ENCODE results near the gene APPL1. TPM values are rescaled to one million over a fixed set of nuclear protein-coding genes. Genes with fewer than 3 reads are reported as not detected.

The APPL1 gene
- total RNA-seq, 1 experiment from 2014 or later = 66.2 TPM

GRCh38 chr3:57224856-57225255 lies 2.7 kb upstream of the APPL1 start:
- no peaks in the 10 kb centered on the region for H3K36me3 ChIP-seq (ENCODE audit: insufficient read depth, low read length)
- no peak overlapping the region for H2AFZ ChIP-seq (ENCODE audit: low read length)

GRCh38 chr3:57226176-57226575 lies 1.4 kb upstream of the APPL1 start:
- H2AFZ ChIP-seq (ENCODE audit: low read length) = no peak overlapping the region
- no peaks in the 10 kb centered on the region for H3K9me3 ChIP-seq (ENCODE audit: low read length)
- peaks cover 32% of the 10 kb centered on the region for H3K79me2 ChIP-seq (ENCODE audit: low read length)
- H3K4me1 ChIP-seq (ENCODE audit: low read length) = peaks cover 23% of the 10 kb centered on the region
- H3K36me3 ChIP-seq (ENCODE audit: insufficient read depth, low read length) = no peaks in the 10 kb centered on the region
- no peak overlapping the region for H3K4me2 ChIP-seq (ENCODE audit: low read depth, low read length, poor library complexity, severe bottlenecking)
- no peak overlapping the region for H3K27ac ChIP-seq (ENCODE audit: low read length)
- no peak for DNase-seq
- no peaks in the 10 kb centered on the region for H3K9me2 ChIP-seq (replicated peaks; ENCODE audit: insufficient read depth, low read length)
- no peaks in the 10 kb centered on the region for H3K27me3 ChIP-seq (ENCODE audit: low read length)
- H3K9ac ChIP-seq (ENCODE audit: low read length) = no peak overlapping the region
- H3K4me3 ChIP-seq (ENCODE audit: low read length) = no peak overlapping the region
- H4K20me1 ChIP-seq (ENCODE audit: insufficient read depth, low read depth, low read length) = no peaks in the 10 kb centered on the region

More at GRCh38 chr3:57224856-57225255, 2.7 kb upstream of the APPL1 start:
- no peak for DNase-seq
- Histone ChIP-seq H3K4me3 (ENCODE audit: low read length) (no peak overlapping the region), H3K9me2 (replicated peaks; ENCODE audit: insufficient read depth, low read length) (no peaks in the 10 kb centered on the region), H3K4me2 (ENCODE audit: low read depth, low read length, poor library complexity, severe bottlenecking) (no peak overlapping the region), H4K20me1 (ENCODE audit: insufficient read depth, low read depth, low read length) (no peaks in the 10 kb centered on the region), H3K27ac (ENCODE audit: low read length) (no peak overlapping the region), H3K9me3 (ENCODE audit: low read length) (no peaks in the 10 kb centered on the region), H3K79me2 (ENCODE audit: low read length) (peaks cover 20% of the 10 kb centered on the region), H3K4me1 (ENCODE audit: low read length) (peaks cover 19% of the 10 kb centered on the region), H3K27me3 (ENCODE audit: low read length) (no peaks in the 10 kb centered on the region), H3K9ac (ENCODE audit: low read length) (no peak overlapping the region)

- H3K27ac ChIP-seq (ENCODE audit: low read length) = peak overlapping the region; percentile 48
- H3K4me2 ChIP-seq (ENCODE audit: low read depth, low read length, poor library complexity, severe bottlenecking) = peak overlapping the region; percentile 73
- DNase-seq = peak; percentile 79
- no peaks in the 10 kb centered on the region for H3K27me3 ChIP-seq (ENCODE audit: low read length)
- peak overlapping the region; percentile 96 for H3K4me3 ChIP-seq (ENCODE audit: low read length)
- H3K4me1 ChIP-seq (ENCODE audit: low read length) = peaks cover 23% of the 10 kb centered on the region
- no peaks in the 10 kb centered on the region for H3K9me2 ChIP-seq (replicated peaks; ENCODE audit: insufficient read depth, low read length)
- H3K9ac ChIP-seq (ENCODE audit: low read length) = peak overlapping the region; percentile 88
- H3K79me2 ChIP-seq (ENCODE audit: low read length) = peaks cover 52% of the 10 kb centered on the region
- H4K20me1 ChIP-seq (ENCODE audit: insufficient read depth, low read depth, low read length) = no peaks in the 10 kb centered on the region
- no peaks in the 10 kb centered on the region for H3K9me3 ChIP-seq (ENCODE audit: low read length)
- no peaks in the 10 kb centered on the region for H3K36me3 ChIP-seq (ENCODE audit: insufficient read depth, low read length)
- peak overlapping the region; percentile 69; the same call in 1 of the 2 replicates for H2AFZ ChIP-seq (ENCODE audit: low read length)
These were observed 612 bp downstream of the APPL1 start for GRCh38 chr3:57227930-57228751.

- H3K9ac ChIP-seq (ENCODE audit: low read length) = no peak overlapping the region
- H3K27me3 ChIP-seq (ENCODE audit: low read length) = no peaks in the 10 kb centered on the region
- peaks cover 64% of the 10 kb centered on the region for H3K79me2 ChIP-seq (ENCODE audit: low read length)
- H3K9me2 ChIP-seq (replicated peaks; ENCODE audit: insufficient read depth, low read length) = no peaks in the 10 kb centered on the region
- no peak for DNase-seq
- H3K4me1 ChIP-seq (ENCODE audit: low read length) = peaks cover 26% of the 10 kb centered on the region
- H3K4me2 ChIP-seq (ENCODE audit: low read depth, low read length, poor library complexity, severe bottlenecking) = peak overlapping the region; percentile 73
- H3K27ac ChIP-seq (ENCODE audit: low read length) = no peak overlapping the region
- H3K36me3 ChIP-seq (ENCODE audit: insufficient read depth, low read length) = no peaks in the 10 kb centered on the region
- no peaks in the 10 kb centered on the region for H3K9me3 ChIP-seq (ENCODE audit: low read length)
- H3K4me3 ChIP-seq (ENCODE audit: low read length) = peak overlapping the region; percentile 96; the same call in 1 of the 2 replicates
- H4K20me1 ChIP-seq (ENCODE audit: insufficient read depth, low read depth, low read length) = no peaks in the 10 kb centered on the region
- H2AFZ ChIP-seq (ENCODE audit: low read length) = no peak overlapping the region
These were observed 2.5 kb downstream of the APPL1 start for GRCh38 chr3:57230006-57230405.

- Histone ChIP-seq H3K4me3 (ENCODE audit: low read length) (no peak overlapping the region), H3K4me1 (ENCODE audit: low read length) (peaks cover 19% of the 10 kb centered on the region), H2AFZ (ENCODE audit: low read length) (no peak overlapping the region), H4K20me1 (ENCODE audit: insufficient read depth, low read depth, low read length) (no peaks in the 10 kb centered on the region), H3K79me2 (ENCODE audit: low read length) (peaks cover 77% of the 10 kb centered on the region), H3K4me2 (ENCODE audit: low read depth, low read length, poor library complexity, severe bottlenecking) (no peak overlapping the region), H3K27ac (ENCODE audit: low read length) (no peak overlapping the region), H3K9me3 (ENCODE audit: low read length) (peaks cover 3% of the 10 kb centered on the region; the same call in 1 of the 2 replicates), H3K9ac (ENCODE audit: low read length) (no peak overlapping the region), H3K27me3 (ENCODE audit: low read length) (no peaks in the 10 kb centered on the region), H3K36me3 (ENCODE audit: insufficient read depth, low read length) (peaks cover 14% of the 10 kb centered on the region), H3K9me2 (replicated peaks; ENCODE audit: insufficient read depth, low read length) (no peaks in the 10 kb centered on the region)
- no peak for DNase-seq
These were observed 6.3 kb downstream of the APPL1 start for GRCh38 chr3:57233799-57234198.

- Histone ChIP-seq H3K9ac (ENCODE audit: low read length) (no peak overlapping the region), H3K36me3 (ENCODE audit: insufficient read depth, low read length) (peaks cover 23% of the 10 kb centered on the region), H4K20me1 (ENCODE audit: insufficient read depth, low read depth, low read length) (no peaks in the 10 kb centered on the region), H3K9me3 (ENCODE audit: low read length) (peaks cover 3% of the 10 kb centered on the region; the same call in 1 of the 2 replicates), H3K9me2 (replicated peaks; ENCODE audit: insufficient read depth, low read length) (no peaks in the 10 kb centered on the region), H3K27me3 (ENCODE audit: low read length) (no peaks in the 10 kb centered on the region), H3K79me2 (ENCODE audit: low read length) (peaks cover 67% of the 10 kb centered on the region), H3K4me3 (ENCODE audit: low read length) (no peak overlapping the region), H3K4me2 (ENCODE audit: low read depth, low read length, poor library complexity, severe bottlenecking) (no peak overlapping the region), H3K27ac (ENCODE audit: low read length) (0 out of 2 replicates have a peak overlapping the region, but pooled peaks have one; percentile 29), H3K4me1 (ENCODE audit: low read length) (peaks cover 8% of the 10 kb centered on the region), H2AFZ (ENCODE audit: low read length) (no peak overlapping the region)
- DNase-seq = no peak
These were observed 7.4 kb downstream of the APPL1 start for GRCh38 chr3:57234613-57235575.

GRCh38 chr3:57244946-57245345 lies 17.4 kb downstream of the APPL1 start:
- H3K9me2 ChIP-seq (replicated peaks; ENCODE audit: insufficient read depth, low read length) = no peaks in the 10 kb centered on the region
- no peak overlapping the region for H3K9ac ChIP-seq (ENCODE audit: low read length)
- no peaks in the 10 kb centered on the region for H3K27me3 ChIP-seq (ENCODE audit: low read length)
- no peak overlapping the region for H2AFZ ChIP-seq (ENCODE audit: low read length)
- H4K20me1 ChIP-seq (ENCODE audit: insufficient read depth, low read depth, low read length) = no peaks in the 10 kb centered on the region
- H3K4me1 ChIP-seq (ENCODE audit: low read length) = peaks cover 13% of the 10 kb centered on the region
- no peak overlapping the region for H3K4me3 ChIP-seq (ENCODE audit: low read length)
- no peak overlapping the region for H3K4me2 ChIP-seq (ENCODE audit: low read depth, low read length, poor library complexity, severe bottlenecking)
- no peaks in the 10 kb centered on the region for H3K9me3 ChIP-seq (ENCODE audit: low read length)
- DNase-seq = no peak
- H3K36me3 ChIP-seq (ENCODE audit: insufficient read depth, low read length) = peaks cover 56% of the 10 kb centered on the region
- no peak overlapping the region for H3K27ac ChIP-seq (ENCODE audit: low read length)
- peaks cover 13% of the 10 kb centered on the region; the same call in 1 of the 2 replicates for H3K79me2 ChIP-seq (ENCODE audit: low read length)

- H3K9me2 ChIP-seq (replicated peaks; ENCODE audit: insufficient read depth, low read length) = no peaks in the 10 kb centered on the region
- no peak overlapping the region for H3K4me3 ChIP-seq (ENCODE audit: low read length)
- H3K27ac ChIP-seq (ENCODE audit: low read length) = no peak overlapping the region
- no peak for DNase-seq
- H4K20me1 ChIP-seq (ENCODE audit: insufficient read depth, low read depth, low read length) = no peaks in the 10 kb centered on the region
- H2AFZ ChIP-seq (ENCODE audit: low read length) = no peak overlapping the region
- H3K4me1 ChIP-seq (ENCODE audit: low read length) = no peaks in the 10 kb centered on the region
- no peak overlapping the region for H3K4me2 ChIP-seq (ENCODE audit: low read depth, low read length, poor library complexity, severe bottlenecking)
- no peak overlapping the region for H3K9ac ChIP-seq (ENCODE audit: low read length)
- H3K9me3 ChIP-seq (ENCODE audit: low read length) = no peaks in the 10 kb centered on the region
- H3K36me3 ChIP-seq (ENCODE audit: insufficient read depth, low read length) = peaks cover 42% of the 10 kb centered on the region; the same call in 1 of the 2 replicates
- H3K79me2 ChIP-seq (ENCODE audit: low read length) = 0 out of 2 replicates have a peak, but pooled peaks cover 4% of the 10 kb centered on the region
- no peaks in the 10 kb centered on the region for H3K27me3 ChIP-seq (ENCODE audit: low read length)
These were observed 24.9 kb downstream of the APPL1 start for GRCh38 chr3:57252404-57252803.

Measured in Karpas-422 (cell line).